HCT116 (cell line): ENCODE data around the gene FAM89B.

ENCODE experiments used
- ATF3 ChIP-seq: IDR thresholded peaks from 2 replicates; pipeline ENCODE4 v1.6.1; 2012
- CEBPB ChIP-seq: IDR thresholded peaks from 2 replicates; pipeline ENCODE4 v1.6.1; 2012; ENCODE audit warnings: low read depth
- CTCF ChIP-seq, 3 experiments: fragments of 200-600 bp in 1 of 3; sonication (generic) in 1 of 3; IDR thresholded peaks in 2 of 3; conservative IDR thresholded peaks in 1 of 3; 2 replicates each; pipeline ENCODE4 v1.5.1; 2012 to 2017; ENCODE audit warnings: low read depth in 2 of 3, low read length in 2 of 3, antibody characterized with exemption in 1 of 3, borderline replicate concordance in 1 of 3, control low read depth in 1 of 3, mild to moderate bottlenecking in 1 of 3, mixed read lengths in 1 of 3, mixed run types in 1 of 3, moderate library complexity in 1 of 3; ENCODE audit not compliant: insufficient read depth in 1 of 3
- EZH2 ChIP-seq: fragments of 200-600 bp; sonication (generic); IDR thresholded peaks from 2 replicates; pipeline ENCODE4 v1.6.1; 2017; ENCODE audit warnings: antibody characterized with exemption, mixed run types
- JUND ChIP-seq: IDR thresholded peaks from 2 replicates; pipeline ENCODE4 v1.6.1; 2012
- MAX ChIP-seq: IDR thresholded peaks from 2 replicates; pipeline ENCODE4 v1.6.1; 2012
- POLR2A ChIP-seq: IDR thresholded peaks from 2 replicates; pipeline ENCODE4 v1.7.0; 2011; ENCODE audit warnings: borderline replicate concordance; ENCODE audit not compliant: insufficient read depth, insufficient read length; ENCODE audit errors: extremely low read depth
- ZNF274 ChIP-seq: fragments of 200-500 bp; sonication (Bioruptor generic); IDR thresholded peaks from 2 replicates; pipeline ENCODE4 v1.6.1; 2014; ENCODE audit warnings: mild to moderate bottlenecking, low read depth, low read length, inconsistent platforms

- no peak for TF ChIP-seq CEBPB
- no peak for TF ChIP-seq CTCF (IDR thresholded peaks at IDR 0.05 in 2 of 3, conservative IDR thresholded peaks at IDR 0.05 in 1 of 3; ENCODE audit: borderline replicate concordance in 1 of 3, insufficient read depth in 1 of 3, low read depth in 2 of 3, low read length in 2 of 3)
- TF ChIP-seq EZH2 = no peak
- TF ChIP-seq MAX = no peak
- no peak for TF ChIP-seq ZNF274
- no peak for TF ChIP-seq ATF3
- TF ChIP-seq POLR2A = no peak
- no peak for TF ChIP-seq JUND
Observed at GRCh38 chr11:65538232-65538914, 34.0 kb upstream of the FAM89B start.
